Lung (tissue), 12 donors: ENCODE measurements around the gene TRAF3IP3. TPM values are rescaled to one million over a fixed set of nuclear protein-coding genes. Genes with fewer than 3 reads are reported as not detected.

Experiments used
- ATAC-seq: fragments of 200-7000 bp; cut with Tn5 transposase; one replicate; pipeline ENCODE4 v1.9.1; 2020; ENCODE audit warnings: moderate number of reproducible peaks; ENCODE audit not compliant: insufficient read depth, low FRiP score
- DNase-seq, 3 donors: peaks; one replicate each; pipeline ENCODE4 v3.0.0-alpha.2; 2013 to 2017
- H3K27ac ChIP-seq, 2 donors: one replicate each; pipeline ENCODE4 v1.5.1; 2013; ENCODE audit warnings: mild to moderate bottlenecking in 2 of 2, moderate library complexity in 2 of 2, control low read depth in 1 of 2, inconsistent platforms in 1 of 2, low read depth in 1 of 2, low read length in 1 of 2
- H3K27me3 ChIP-seq, 3 donors: one replicate each; pipeline ENCODE4 v1.5.1; 2013; ENCODE audit warnings: low read length in 2 of 3; ENCODE audit not compliant: control insufficient read depth in 3 of 3, insufficient read depth in 3 of 3
- H3K36me3 ChIP-seq, 4 donors: one replicate each; pipeline ENCODE4 v1.5.1; 2013; ENCODE audit warnings: low read length in 4 of 4, mild to moderate bottlenecking in 1 of 4, moderate library complexity in 1 of 4; ENCODE audit not compliant: control insufficient read depth in 4 of 4, insufficient read depth in 4 of 4
- H3K4me1 ChIP-seq, 5 donors: one replicate each; pipeline ENCODE4 v1.5.1; 2013; ENCODE audit warnings: low read length in 5 of 5, mild to moderate bottlenecking in 2 of 5, moderate library complexity in 1 of 5; ENCODE audit not compliant: control insufficient read depth in 5 of 5, insufficient read depth in 5 of 5
- H3K4me3 ChIP-seq: one replicate; pipeline ENCODE4 v1.5.1; 2013; ENCODE audit warnings: mild to moderate bottlenecking, control low read depth, moderate library complexity
- H3K9ac ChIP-seq, 2 donors: one replicate each; pipeline ENCODE4 v1.5.1; 2013; ENCODE audit warnings: low read length in 2 of 2, control low read depth in 1 of 2; ENCODE audit not compliant: insufficient read depth in 1 of 2
- H3K9me3 ChIP-seq, 4 donors: one replicate each; pipeline ENCODE4 v1.5.1; 2013; ENCODE audit warnings: low read length in 3 of 4, mild to moderate bottlenecking in 1 of 4, moderate library complexity in 1 of 4; ENCODE audit not compliant: control insufficient read depth in 4 of 4, insufficient read depth in 3 of 4
- CTCF ChIP-seq: IDR thresholded peaks from 2 replicates; pipeline ENCODE4 v1.5.1; 2012; ENCODE audit warnings: mild to moderate bottlenecking; ENCODE audit errors: control extremely low read depth, extremely low read depth
- WGBS, 2 donors: extraction: QIAGEN DNeasy Blood & Tissue Kit; methylation state at CpG; one replicate each; pipeline ENCODE4 v1.1.7; 2013; 5-methylcytosine and 5-hydroxymethylcytosine counted together
- polyA plus RNA-seq, 2 donors: library from polyadenylated mRNA; stranded (reverse); fragments of 200-250 nt; gene quantifications; one replicate each; pipeline ENCODE4 v1.2.1, GENCODE V29; 2013
- total RNA-seq, 2 donors: library from RNA; depleted of rRNA in 1 of 2; stranded (reverse); fragments of >200 nt in 1 of 2; gene quantifications; one replicate each; pipeline ENCODE4 v1.2.1, GENCODE V29; 2014 to 2021
- donor health status: control.
- donor health status: control.
- donor health status: Bipolar disorder and iron deficiency.
- donor health status: healthy.
- donor health status: DM: yes; HTN: yes; CAD: no.

The TRAF3IP3 gene
- total and polyA plus RNA-seq, 4 donors, result 6.0 to 15.7 (median 7.6) TPM

- no peak overlapping the region for H3K9ac ChIP-seq
- no peaks in the 10 kb centered on the region for H3K27me3 ChIP-seq
- no peak for TF ChIP-seq CTCF
- 94 to 100% methylated on average over 1 of the region's 1 CpG for WGBS, 2 donors
- peaks cover 0 to 5% (median 0%) of the 10 kb centered on the region in 5 donors for H3K4me1 ChIP-seq
- ATAC-seq (no peak), DNase-seq (no peak)
- H3K36me3 ChIP-seq, result peaks cover 0 to 2% (median 0%) of the 10 kb centered on the region in 4 donors
- H3K27ac ChIP-seq, result no peak overlapping the region
- no peak overlapping the region for H3K4me3 ChIP-seq
- no peaks in the 10 kb centered on the region for H3K9me3 ChIP-seq
Observed at GRCh38 chr1:209721323-209721722, 34.5 kb upstream of the TRAF3IP3 start.

DNA sequence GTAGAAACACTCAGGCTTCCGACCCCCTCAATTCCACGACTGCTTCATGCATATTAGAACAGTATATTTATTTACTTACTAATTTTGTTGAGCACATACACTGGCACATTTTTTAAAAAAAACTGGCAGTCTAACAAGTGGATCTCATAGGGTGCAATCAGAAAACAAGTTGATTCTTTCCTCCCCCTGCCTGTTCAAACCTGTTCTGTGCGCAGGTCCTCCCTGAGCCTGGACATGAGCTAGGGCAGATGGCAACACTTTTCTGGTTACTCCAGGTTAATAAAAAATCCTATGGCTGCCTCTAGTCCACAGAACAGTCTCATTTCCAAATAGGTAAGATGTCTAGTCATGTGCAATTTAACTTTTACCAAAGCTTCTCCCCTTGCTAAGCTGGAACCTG is 32.6 kb upstream of the TRAF3IP3 start:
- H3K4me3 ChIP-seq, result no peak overlapping the region
- no peaks in the 10 kb centered on the region for H3K27me3 ChIP-seq
- H3K4me1 ChIP-seq, result peaks cover 0 to 11% (median 0%) of the 10 kb centered on the region in 5 donors
- H3K9me3 ChIP-seq, result no peaks in the 10 kb centered on the region
- no peak overlapping the region for H3K9ac ChIP-seq
- H3K27ac ChIP-seq, result no peak overlapping the region
- H3K36me3 ChIP-seq, result peaks cover 0 to 2% (median 0%) of the 10 kb centered on the region in 4 donors
- DNase-seq (no peak), ATAC-seq (no peak)
- 93 to 94% methylated on average over 3 of the region's 3 CpGs for WGBS, 2 donors
- no peak for TF ChIP-seq CTCF

DNA sequence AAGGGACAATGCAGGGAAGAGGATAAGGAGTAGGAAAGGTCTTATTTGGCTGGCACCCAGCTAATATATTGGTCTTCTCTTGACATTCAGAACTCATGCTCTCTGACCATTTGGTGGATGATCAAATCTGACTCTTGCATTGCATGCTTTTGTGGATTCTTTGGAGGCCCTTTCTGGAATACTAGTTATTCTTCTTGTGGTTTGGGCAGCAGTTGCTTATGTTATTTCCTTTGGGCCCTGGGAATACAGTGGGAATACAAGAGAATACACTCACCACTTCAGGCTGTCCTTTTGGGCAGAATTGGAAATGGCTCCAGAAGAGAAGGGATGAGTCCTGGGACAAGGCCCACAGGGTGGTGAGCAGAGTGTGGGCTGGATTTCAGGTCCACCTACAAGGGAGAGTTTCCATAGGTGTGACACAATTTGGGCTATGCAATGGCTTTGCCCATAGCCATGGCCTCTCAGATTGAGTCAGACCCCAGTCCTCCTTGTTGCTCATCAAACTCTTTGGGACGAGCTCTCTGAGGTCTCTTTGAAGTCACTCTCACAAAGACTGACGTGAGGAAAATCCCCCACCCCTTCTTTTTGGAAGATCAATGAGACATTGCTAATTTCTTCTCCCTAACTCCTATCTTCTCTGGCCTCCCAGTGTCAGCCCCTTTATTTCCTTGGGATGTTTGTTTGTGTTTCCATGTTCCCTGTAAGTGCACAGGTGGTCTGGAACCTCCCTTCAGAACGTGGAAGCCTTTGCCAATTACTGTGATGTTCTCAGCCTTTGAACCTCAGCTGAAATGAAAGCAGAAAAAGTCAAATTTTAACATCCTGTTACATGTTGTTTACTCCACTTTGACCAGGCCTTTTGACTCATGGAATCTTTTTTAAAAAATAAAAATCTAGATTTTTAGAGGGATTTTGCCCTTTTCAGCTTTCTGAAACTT is 31.8 kb upstream of the TRAF3IP3 start:
- 62 to 80% methylated on average over 3 of the region's 3 CpGs for WGBS, 2 donors
- Histone ChIP-seq H3K9ac (no peak overlapping the region), H3K27me3 (no peaks in the 10 kb centered on the region), H3K4me3 (no peak overlapping the region), H3K9me3 (no peaks in the 10 kb centered on the region), H3K27ac (no peak overlapping the region), H3K4me1 (peaks cover 0 to 14% (median 0%) of the 10 kb centered on the region in 5 donors), H3K36me3 (peaks cover 0 to 2% (median 0%) of the 10 kb centered on the region in 4 donors)
- TF ChIP-seq CTCF, result no peak
- ATAC-seq, result no peak
- no peak for DNase-seq
